SU-DHL-6 (cell line): ENCODE results near the gene TMEM139.

Experiments
- CTCF ChIP-seq: fragments of 200-600 bp; sonication (generic); IDR thresholded peaks from one replicate; pipeline ENCODE4 v1.5.1; 2017; ENCODE audit warnings: antibody characterized with exemption, mild to moderate bottlenecking, low read length, moderate library complexity; ENCODE audit not compliant: insufficient read depth, poor library complexity, severe bottlenecking
- EZH2phosphoT487 ChIP-seq: fragments of 200-600 bp; sonication (generic), shearing (Covaris generic); conservative IDR thresholded peaks from 2 replicates; pipeline ENCODE4 v1.6.1; 2018; ENCODE audit warnings: mild to moderate bottlenecking, antibody characterized with exemption, low read length, moderate library complexity, mixed read lengths

GRCh38 chr7:143308632-143309031 lies 23.9 kb downstream of the TMEM139 start:
- TF ChIP-seq CTCF (no peak), EZH2phosphoT487 (no peak)
